CD4-positive, alpha-beta T cell (primary cell): ENCODE results near the gene BLNK. TPM values are rescaled to one million over a fixed set of nuclear protein-coding genes. Genes with fewer than 3 reads are reported as not detected.

ENCODE experiments used
- ATAC-seq: fragments of 200-7000 bp; cut with Tn5 transposase; one replicate; pipeline ENCODE4 v1.10.0; 2022; ENCODE audit warnings: mild to moderate bottlenecking; ENCODE audit not compliant: poor library complexity
- CTCF ChIA-PET: fragments of 350-600 bp; sonication (Branson Sonifier 250); formaldehyde crosslinking; loops from one replicate; lab custom pipeline; 2021; ENCODE audit warnings: antibody characterized with exemption, inconsistent platforms; lab: Charles Lee
- POLR2A ChIA-PET: fragments of 350-600 bp; sonication (Branson Sonifier 250); formaldehyde crosslinking; loops from one replicate; lab custom pipeline; 2021; ENCODE audit warnings: antibody characterized with exemption, inconsistent platforms; lab: Charles Lee
- DNase-seq, 14 experiments: peaks; one replicate each; pipeline ENCODE4 v3.0.0-alpha.2; 2013 to 2020; ENCODE audit warnings: mixed read lengths in 2 of 14
- H3K27ac ChIP-seq, 2 donors: one replicate each; pipeline versions ENCODE4 v1.5.1 to v1.7.0; 2013; ENCODE audit warnings: low read length in 2 of 2, low read depth in 1 of 2, mild to moderate bottlenecking in 1 of 2
- H3K27me3 ChIP-seq, 2 experiments: 1 replicate in 1 of 2; 2 replicates in 1 of 2; pipeline versions ENCODE4 v1.6.1 to v1.7.0; 2013; ENCODE audit warnings: low read length in 2 of 2, control low read depth in 1 of 2, mild to moderate bottlenecking in 1 of 2, moderate library complexity in 1 of 2; ENCODE audit not compliant: insufficient read depth in 2 of 2, control insufficient read depth in 1 of 2
- H3K36me3 ChIP-seq: one replicate; pipeline ENCODE4 v1.6.1; 2013; ENCODE audit warnings: low read length, control low read depth; ENCODE audit not compliant: insufficient read depth
- H3K4me1 ChIP-seq: one replicate; pipeline ENCODE4 v1.6.1; 2013; ENCODE audit warnings: low read length, control low read depth; ENCODE audit not compliant: insufficient read depth
- H3K4me3 ChIP-seq: one replicate; pipeline ENCODE4 v1.5.1; 2013; ENCODE audit warnings: mild to moderate bottlenecking, low read length, moderate library complexity
- H3K9me3 ChIP-seq, 2 experiments: 1 replicate in 1 of 2; 2 replicates in 1 of 2; pipeline versions ENCODE4 v1.6.1 to v1.7.0; 2013; ENCODE audit warnings: low read length in 2 of 2, mild to moderate bottlenecking in 2 of 2, control low read depth in 1 of 2, moderate library complexity in 1 of 2; ENCODE audit not compliant: control insufficient read depth in 1 of 2, insufficient read depth in 1 of 2
- H3K27ac Mint-ChIP-seq: one replicate; pipeline ENCODE4 v1.8.0; 2020; ENCODE audit warnings: mixed read lengths
- H3K27me3 Mint-ChIP-seq: one replicate; pipeline ENCODE4 v1.8.0; 2021; ENCODE audit warnings: mixed read lengths
- H3K36me3 Mint-ChIP-seq: one replicate; pipeline ENCODE4 v1.8.0; 2021; ENCODE audit warnings: low read depth, mixed read lengths
- H3K4me1 Mint-ChIP-seq: one replicate; pipeline ENCODE4 v1.8.0; 2021; ENCODE audit warnings: low read depth, mixed read lengths
- H3K4me3 Mint-ChIP-seq: one replicate; pipeline ENCODE4 v1.8.0; 2020; ENCODE audit warnings: mild to moderate bottlenecking, mixed read lengths
- H3K9me3 Mint-ChIP-seq: one replicate; pipeline ENCODE4 v1.8.0; 2020; ENCODE audit warnings: mixed read lengths
- intact Hi-C, 2 experiments: fragments of 100-400 bp; cut with DNase I in 1 of 2; cut with micrococcal nuclease in 1 of 2; formaldehyde crosslinking; loops; one replicate each; pipeline versions ENCODE4 v1.15.1 to v1.9.0; 2023 to 2025; cut with DNase I, micrococcal nuclease
- total RNA-seq, 174 experiments: library from RNA in 2 of 174; stranded (reverse) in 2 of 174; gene quantifications; one replicate each; pipeline ENCODE4 v1.2.3 and lab custom pipeline; 2021 to 2026
- TF ChIP-seq, protein P1 (sequence below): fragments of 200-600 bp; IDR thresholded peaks from one replicate; pipeline ENCODE4 v1.8.0; 2022; ENCODE audit warnings: antibody characterized with exemption, mild to moderate bottlenecking

Gene BLNK
- total RNA-seq, 2 experiments from 2014 or later: not detected

- DNase-seq: no peak
- Histone ChIP-seq H3K4me3 (no peak overlapping the region), H3K27ac (no peak overlapping the region), H3K36me3 (no peaks in the 10 kb centered on the region), H3K27me3 (no peaks in the 10 kb centered on the region), H3K9me3 (no peaks in the 10 kb centered on the region), H3K4me1 (no peaks in the 10 kb centered on the region)
- Mint-ChIP-seq H3K9me3 (no peaks in the 10 kb centered on the region), H3K4me3 (no peak overlapping the region), H3K36me3 (no peaks in the 10 kb centered on the region), H3K27me3 (peaks cover 21% of the 10 kb centered on the region), H3K27ac (no peak overlapping the region), H3K4me1 (no peaks in the 10 kb centered on the region)
- no peak for ATAC-seq
- CTCF ChIA-PET: no interaction called here
- intact Hi-C loops: no loop called here
- TF ChIP-seq, protein P1, sequence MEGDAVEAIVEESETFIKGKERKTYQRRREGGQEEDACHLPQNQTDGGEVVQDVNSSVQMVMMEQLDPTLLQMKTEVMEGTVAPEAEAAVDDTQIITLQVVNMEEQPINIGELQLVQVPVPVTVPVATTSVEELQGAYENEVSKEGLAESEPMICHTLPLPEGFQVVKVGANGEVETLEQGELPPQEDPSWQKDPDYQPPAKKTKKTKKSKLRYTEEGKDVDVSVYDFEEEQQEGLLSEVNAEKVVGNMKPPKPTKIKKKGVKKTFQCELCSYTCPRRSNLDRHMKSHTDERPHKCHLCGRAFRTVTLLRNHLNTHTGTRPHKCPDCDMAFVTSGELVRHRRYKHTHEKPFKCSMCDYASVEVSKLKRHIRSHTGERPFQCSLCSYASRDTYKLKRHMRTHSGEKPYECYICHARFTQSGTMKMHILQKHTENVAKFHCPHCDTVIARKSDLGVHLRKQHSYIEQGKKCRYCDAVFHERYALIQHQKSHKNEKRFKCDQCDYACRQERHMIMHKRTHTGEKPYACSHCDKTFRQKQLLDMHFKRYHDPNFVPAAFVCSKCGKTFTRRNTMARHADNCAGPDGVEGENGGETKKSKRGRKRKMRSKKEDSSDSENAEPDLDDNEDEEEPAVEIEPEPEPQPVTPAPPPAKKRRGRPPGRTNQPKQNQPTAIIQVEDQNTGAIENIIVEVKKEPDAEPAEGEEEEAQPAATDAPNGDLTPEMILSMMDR: no peak
- POLR2A ChIA-PET: no interaction called here
Observed at GRCh38 chr10:96313344-96313743, 42.0 kb upstream of the BLNK start.

GRCh38 chr10:96311180-96311715 is 39.9 kb upstream of the BLNK start:
- intact Hi-C loops: no loop called here
- ChIA-PET CTCF (no interaction called here), POLR2A (interaction anchor here (1.6 kb wide), 1 partner anchor 9 kb away, joined by 3 read pairs; no protein-coding TSS in a partner anchor)
- Mint-ChIP-seq H3K36me3 (no peaks in the 10 kb centered on the region), H3K4me1 (peaks cover 10% of the 10 kb centered on the region), H3K9me3 (no peaks in the 10 kb centered on the region), H3K27me3 (peaks cover 23% of the 10 kb centered on the region), H3K27ac (no peak overlapping the region), H3K4me3 (no peak overlapping the region)
- H3K9me3 ChIP-seq: no peaks in the 10 kb centered on the region
- ATAC-seq (no peak), DNase-seq (no peak)
- TF ChIP-seq, protein P1: no peak
- H3K4me3 ChIP-seq: no peak overlapping the region
- no peaks in the 10 kb centered on the region for H3K36me3 ChIP-seq
- H3K4me1 ChIP-seq: peaks cover 3% of the 10 kb centered on the region
- H3K27ac ChIP-seq: no peak overlapping the region
- peaks cover 0 to 2% of the 10 kb centered on the region in 2 experiments for H3K27me3 ChIP-seq

DNA sequence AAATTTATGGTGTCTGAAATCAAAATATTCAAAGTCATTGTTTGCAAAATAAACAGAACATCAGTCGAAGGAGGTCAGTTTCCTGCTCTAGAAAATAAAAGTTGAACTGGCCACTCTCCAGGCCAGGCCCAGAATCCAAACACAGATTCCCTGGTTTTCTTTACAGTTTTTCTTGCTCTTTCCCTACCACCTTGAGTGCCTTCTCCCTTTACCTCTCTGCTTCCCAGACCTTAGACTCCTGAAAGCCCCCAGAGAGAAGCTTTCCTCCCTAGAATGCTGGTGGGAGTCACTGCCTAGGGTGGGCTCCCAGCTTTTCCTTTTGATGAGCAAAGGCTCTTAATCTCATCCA is 38.9 kb upstream of the BLNK start:
- peaks cover 20% of the 10 kb centered on the region for H3K27me3 Mint-ChIP-seq
- ChIA-PET POLR2A (interaction anchor here (1.6 kb wide), 1 partner anchor 9 kb away, joined by 3 read pairs; no protein-coding TSS in a partner anchor), CTCF (interaction anchor here (0.6 to 1.0 kb wide), 2 partner anchors 60 to 1527 kb away, joined by 3 read pairs; no protein-coding TSS in a partner anchor)
- Histone ChIP-seq H3K27ac (no peak overlapping the region), H3K4me1 (peaks cover 5% of the 10 kb centered on the region), H3K4me3 (no peak overlapping the region), H3K9me3 (no peaks in the 10 kb centered on the region), H3K36me3 (no peaks in the 10 kb centered on the region), H3K27me3 (peaks cover 0 to 2% of the 10 kb centered on the region in 2 experiments)
- no peaks in the 10 kb centered on the region for H3K9me3 Mint-ChIP-seq
- DNase-seq (no peak), ATAC-seq (no peak)
- H3K4me1 Mint-ChIP-seq: peaks cover 20% of the 10 kb centered on the region
- intact Hi-C loops: no loop called here
- no peak overlapping the region for H3K4me3 Mint-ChIP-seq
- TF ChIP-seq, protein P1: no peak
- H3K27ac Mint-ChIP-seq: no peak overlapping the region
- no peaks in the 10 kb centered on the region for H3K36me3 Mint-ChIP-seq
